Mucosa of stomach (tissue), 1 donor: ENCODE results near the gene F3.

Experiments
- H3K27me3 ChIP-seq: one replicate; pipeline ENCODE4 v1.7.0; 2013; ENCODE audit warnings: mild to moderate bottlenecking, low read length; ENCODE audit not compliant: control insufficient read depth, insufficient read depth
- H3K36me3 ChIP-seq: one replicate; pipeline ENCODE4 v1.7.0; 2013; ENCODE audit warnings: low read length; ENCODE audit not compliant: control insufficient read depth, insufficient read depth
- H3K4me1 ChIP-seq: one replicate; pipeline ENCODE4 v1.7.0; 2013; ENCODE audit warnings: mild to moderate bottlenecking, low read length; ENCODE audit not compliant: control insufficient read depth, insufficient read depth
- H3K4me3 ChIP-seq: one replicate; pipeline ENCODE4 v1.7.0; 2013; ENCODE audit warnings: low read length
- H3K9ac ChIP-seq: one replicate; pipeline ENCODE4 v1.7.0; 2013; ENCODE audit warnings: mild to moderate bottlenecking, low read length, moderate library complexity
- H3K9me3 ChIP-seq: one replicate; pipeline ENCODE4 v1.7.0; 2013; ENCODE audit warnings: mild to moderate bottlenecking, low read length, moderate library complexity; ENCODE audit not compliant: control insufficient read depth
- donor health status: Pancreatic carcinoma.

F3 gene

DNA sequence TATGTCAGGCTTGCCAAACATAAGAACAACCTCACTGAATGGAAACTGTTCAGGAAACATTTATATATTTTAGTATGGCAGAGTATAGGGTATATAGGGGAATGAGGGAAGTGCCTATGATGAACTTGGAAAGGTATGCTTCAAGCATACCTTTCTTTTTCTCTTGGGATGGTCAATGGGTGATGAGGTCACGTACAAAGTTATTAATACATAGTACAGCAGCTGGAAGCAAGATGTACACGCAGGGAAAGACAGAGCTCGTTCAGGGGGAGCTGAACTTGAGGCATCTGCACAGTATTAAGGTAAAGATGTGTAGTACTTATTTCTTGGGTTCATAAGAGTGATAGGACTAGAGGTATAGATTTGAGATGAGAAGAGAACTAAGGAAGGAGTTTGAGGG is 61.9 kb downstream of the F3 start:
- H3K4me3 ChIP-seq = no peak overlapping the region
- H3K9me3 ChIP-seq = no peaks in the 10 kb centered on the region
- no peaks in the 10 kb centered on the region for H3K36me3 ChIP-seq

More for the DNA sequence above, 61.9 kb downstream of the F3 start:
- Histone ChIP-seq H3K27me3 (no peaks in the 10 kb centered on the region), H3K4me1 (peaks cover 7% of the 10 kb centered on the region), H3K9ac (no peak overlapping the region)
